ENCODE data around the gene GLIPR1L2. TPM values are rescaled to one million over a fixed set of nuclear protein-coding genes. Genes with fewer than 3 reads are reported as not detected.
A peak's percentile ranks its signal among the peaks of the same experiment; 100 is the strongest.

GLIPR1L2 gene
- total and polyA plus RNA-seq, 4 donors: 0.22 to 3.7 (median 0.82) TPM

GRCh38 chr12:75378354-75378753, 12.5 kb upstream of the GLIPR1L2 start:
- no peak for ATAC-seq (ENCODE audit: insufficient read depth, low FRiP score)
- H3K27ac ChIP-seq (ENCODE audit: low read depth in 1 of 2, low read length in 1 of 2): no peak overlapping the region
- DNase-seq: peak in 1 of 3 donors; percentile 15
- no peak overlapping the region for H3K9ac ChIP-seq (ENCODE audit: insufficient read depth in 1 of 2, low read length in 2 of 2)
- 72 to 86% methylated on average over 1 of the region's 1 CpG for WGBS, 2 donors
- H3K4me3 ChIP-seq: no peak overlapping the region
- no peaks in the 10 kb centered on the region for H3K9me3 ChIP-seq (ENCODE audit: control insufficient read depth in 4 of 4, insufficient read depth in 3 of 4, low read length in 3 of 4)
- TF ChIP-seq, protein P1, sequence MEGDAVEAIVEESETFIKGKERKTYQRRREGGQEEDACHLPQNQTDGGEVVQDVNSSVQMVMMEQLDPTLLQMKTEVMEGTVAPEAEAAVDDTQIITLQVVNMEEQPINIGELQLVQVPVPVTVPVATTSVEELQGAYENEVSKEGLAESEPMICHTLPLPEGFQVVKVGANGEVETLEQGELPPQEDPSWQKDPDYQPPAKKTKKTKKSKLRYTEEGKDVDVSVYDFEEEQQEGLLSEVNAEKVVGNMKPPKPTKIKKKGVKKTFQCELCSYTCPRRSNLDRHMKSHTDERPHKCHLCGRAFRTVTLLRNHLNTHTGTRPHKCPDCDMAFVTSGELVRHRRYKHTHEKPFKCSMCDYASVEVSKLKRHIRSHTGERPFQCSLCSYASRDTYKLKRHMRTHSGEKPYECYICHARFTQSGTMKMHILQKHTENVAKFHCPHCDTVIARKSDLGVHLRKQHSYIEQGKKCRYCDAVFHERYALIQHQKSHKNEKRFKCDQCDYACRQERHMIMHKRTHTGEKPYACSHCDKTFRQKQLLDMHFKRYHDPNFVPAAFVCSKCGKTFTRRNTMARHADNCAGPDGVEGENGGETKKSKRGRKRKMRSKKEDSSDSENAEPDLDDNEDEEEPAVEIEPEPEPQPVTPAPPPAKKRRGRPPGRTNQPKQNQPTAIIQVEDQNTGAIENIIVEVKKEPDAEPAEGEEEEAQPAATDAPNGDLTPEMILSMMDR (IDR thresholded peaks at IDR 0.05; ENCODE audit: control extremely low read depth, extremely low read depth): no peak
- no peaks in the 10 kb centered on the region for H3K4me1 ChIP-seq (ENCODE audit: control insufficient read depth in 5 of 5, insufficient read depth in 5 of 5, low read length in 5 of 5)
- no peaks in the 10 kb centered on the region for H3K36me3 ChIP-seq (ENCODE audit: control insufficient read depth in 4 of 4, insufficient read depth in 4 of 4, low read length in 4 of 4)
- no peaks in the 10 kb centered on the region for H3K27me3 ChIP-seq (ENCODE audit: control insufficient read depth in 3 of 3, insufficient read depth in 3 of 3, low read length in 2 of 3)

DNA sequence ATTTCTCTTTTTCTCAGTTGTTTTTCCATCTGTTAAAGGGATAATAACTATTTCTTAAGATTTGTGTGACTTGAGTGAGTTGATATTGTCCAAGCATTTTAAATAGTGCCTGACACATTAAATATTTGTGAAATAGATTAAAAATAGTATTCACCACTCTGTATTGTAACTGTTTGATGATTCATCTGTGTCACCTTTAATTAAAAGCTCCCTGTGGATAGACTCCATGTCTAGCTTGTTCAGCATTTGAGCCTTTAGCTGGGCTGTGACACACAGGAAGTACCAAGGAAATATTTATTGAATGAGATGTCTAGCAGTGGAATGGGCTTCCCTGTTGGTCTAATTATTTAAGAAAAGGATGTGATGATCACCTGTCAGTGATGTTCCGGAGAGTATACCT, 1.8 kb upstream of the GLIPR1L2 start:
- TF ChIP-seq, protein P1 (IDR thresholded peaks at IDR 0.05; ENCODE audit: control extremely low read depth, extremely low read depth): no peak
- H3K9ac ChIP-seq (ENCODE audit: insufficient read depth in 1 of 2, low read length in 2 of 2): no peak overlapping the region
- ATAC-seq (ENCODE audit: insufficient read depth, low FRiP score) (no peak), DNase-seq (peak in 1 of 3 donors; percentile 5)
- H3K27ac ChIP-seq (ENCODE audit: low read depth in 1 of 2, low read length in 1 of 2): peak overlapping the region in 1 of 2 donors; percentile 60
- H3K4me1 ChIP-seq (ENCODE audit: control insufficient read depth in 5 of 5, insufficient read depth in 5 of 5, low read length in 5 of 5): peaks cover 0 to 13% (median 0%) of the 10 kb centered on the region in 5 donors
- no peaks in the 10 kb centered on the region for H3K27me3 ChIP-seq (ENCODE audit: control insufficient read depth in 3 of 3, insufficient read depth in 3 of 3, low read length in 2 of 3)
- H3K9me3 ChIP-seq (ENCODE audit: control insufficient read depth in 4 of 4, insufficient read depth in 3 of 4, low read length in 3 of 4): no peaks in the 10 kb centered on the region
- H3K4me3 ChIP-seq: no peak overlapping the region
- H3K36me3 ChIP-seq (ENCODE audit: control insufficient read depth in 4 of 4, insufficient read depth in 4 of 4, low read length in 4 of 4): no peaks in the 10 kb centered on the region
- whole genome bisulfite sequencing, 2 donors: 68 to 82% methylated on average over 1 of the region's 1 CpG

GRCh38 chr12:75389706-75390105, 1.2 kb upstream of the GLIPR1L2 start:
- ATAC-seq (ENCODE audit: insufficient read depth, low FRiP score) (no peak), DNase-seq (peak in 2 of 3 donors; percentile 7 to 31)
- peak overlapping the region in 1 of 2 donors; percentile 60 for H3K27ac ChIP-seq (ENCODE audit: low read depth in 1 of 2, low read length in 1 of 2)
- WGBS, 2 donors: 23 to 35% methylated on average over 1 of the region's 1 CpG
- H3K36me3 ChIP-seq (ENCODE audit: control insufficient read depth in 4 of 4, insufficient read depth in 4 of 4, low read length in 4 of 4): no peaks in the 10 kb centered on the region
- H3K9me3 ChIP-seq (ENCODE audit: control insufficient read depth in 4 of 4, insufficient read depth in 3 of 4, low read length in 3 of 4): no peaks in the 10 kb centered on the region
- H3K9ac ChIP-seq (ENCODE audit: insufficient read depth in 1 of 2, low read length in 2 of 2): no peak overlapping the region
- peaks cover 0 to 13% (median 0%) of the 10 kb centered on the region in 5 donors for H3K4me1 ChIP-seq (ENCODE audit: control insufficient read depth in 5 of 5, insufficient read depth in 5 of 5, low read length in 5 of 5)
- H3K4me3 ChIP-seq: no peak overlapping the region
- no peaks in the 10 kb centered on the region for H3K27me3 ChIP-seq (ENCODE audit: control insufficient read depth in 3 of 3, insufficient read depth in 3 of 3, low read length in 2 of 3)
- TF ChIP-seq, protein P1 (IDR thresholded peaks at IDR 0.05; ENCODE audit: control extremely low read depth, extremely low read depth): no peak
